ENCODE results near the gene SLC30A2. TPM values are rescaled to one million over a fixed set of nuclear protein-coding genes. Genes with fewer than 3 reads are reported as not detected.

Gene SLC30A2
- total and polyA plus RNA-seq, 2 of the 13 experiments (the other 11 are each of a cell fraction or from before 2014, with no cell fraction given): not detected

DNA sequence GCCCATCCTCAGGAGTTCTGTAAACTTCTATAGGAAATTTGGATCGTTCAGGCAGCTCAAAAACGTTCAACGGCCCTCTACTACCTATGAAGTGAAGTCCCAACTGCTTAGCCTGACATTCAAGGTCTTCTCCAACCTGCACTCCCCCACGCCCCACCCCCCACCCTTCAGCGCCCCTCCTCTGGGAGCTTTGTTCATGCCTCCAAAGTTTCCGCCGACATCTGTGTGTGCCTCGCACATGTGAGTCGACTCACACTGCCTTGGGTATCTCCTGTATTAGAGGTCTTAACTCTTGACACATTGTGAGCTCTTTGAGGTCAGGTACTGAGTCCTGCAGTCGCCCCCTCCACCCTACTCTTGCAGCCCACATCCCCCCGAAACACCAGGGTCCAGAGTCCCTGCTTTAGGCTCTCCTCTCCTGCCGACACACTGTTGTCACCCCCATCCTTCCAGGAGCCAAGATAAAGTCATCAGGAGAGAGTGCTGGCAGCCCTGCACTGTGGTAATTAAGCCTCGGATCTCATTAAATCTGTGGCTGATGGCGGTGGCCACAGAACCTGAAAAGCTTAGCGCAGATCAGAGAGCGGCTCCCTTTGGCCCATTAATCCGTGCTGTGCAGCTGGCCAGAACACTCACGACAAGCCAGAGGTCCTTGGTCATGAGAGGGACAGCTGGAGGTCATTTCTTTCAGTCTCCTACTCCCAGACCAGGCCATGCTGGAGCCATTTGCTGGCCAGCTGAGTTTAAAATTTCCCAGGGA is 46.7 kb downstream of the SLC30A2 start:
- no TSS peak for BruUV-seq (replicated peaks)
- Histone ChIP-seq H3K4me3 (replicated peaks in 1 of 3; ENCODE audit: insufficient read depth in 1 of 3, low read depth in 2 of 3, low read length in 3 of 3) (no peak overlapping the region), H3K9me3 (ENCODE audit: low read length) (no peaks in the 10 kb centered on the region), H3K4me1 (ENCODE audit: insufficient read depth, low read length) (peaks cover 36% of the 10 kb centered on the region), H3K4me2 (ENCODE audit: low read depth, low read length) (no peak overlapping the region), H3K27me3 (ENCODE audit: control insufficient read depth in 1 of 2, insufficient read depth in 2 of 2, low read length in 2 of 2) (no peaks in the 10 kb centered on the region; a peak in 1 of 5 replicates), H2AFZ (ENCODE audit: low read length) (peak overlapping the region; percentile 60), H3K9ac (ENCODE audit: insufficient read depth, low read depth, low read length) (no peak overlapping the region), H3K36me3 (replicated peaks in 1 of 2; ENCODE audit: control insufficient read depth in 1 of 2, insufficient read depth in 2 of 2, low read length in 2 of 2) (no peaks in the 10 kb centered on the region), H3K27ac (ENCODE audit: extremely low read length, insufficient read depth, low read length) (no peak overlapping the region), H4K20me1 (ENCODE audit: insufficient read depth, low read length) (no peaks in the 10 kb centered on the region), H3K79me2 (ENCODE audit: insufficient read depth, low read length) (no peaks in the 10 kb centered on the region)
- intact Hi-C loops (cut with micrococcal nuclease; ENCODE audit: unreplicated experiment): loop anchor here (5.0 kb wide), 1 partner anchor 177 kb away; no protein-coding TSS in a partner anchor
- ATAC-seq (no peak), FAIRE-seq (no peak), DNase-seq (ENCODE audit: low spot score) (no peak)
- TF ChIP-seq MXD4 (CRISPR knock-in tag; IDR thresholded peaks at IDR 0.05) (no peak), RFX5 (IDR thresholded peaks at IDR 0.05; ENCODE audit: low read depth, low read length) (no peak), CCDC6 (CRISPR knock-in tag; IDR thresholded peaks at IDR 0.05) (0 out of 2 replicates have a peak, but pooled peaks have one; percentile 1), TEF (CRISPR knock-in tag; IDR thresholded peaks at IDR 0.05) (no peak), NPAS2 (CRISPR knock-in tag; IDR thresholded peaks at IDR 0.05; ENCODE audit: borderline replicate concordance) (no peak)
- POLR2A ChIA-PET: no interaction called here
- 88% methylated on average over 18 of the region's 18 CpGs for WGBS (ENCODE audit: low lambda C conversion rate)
- CTCF ChIA-PET (ENCODE audit: low intra/inter-chr PET ratio, low total read pairs): interaction anchor here (1.6 to 2.3 kb wide), 2 partner anchors 93 to 104 kb away, joined by 5 to 40 read pairs; partner anchors contain the start of gene STMN1
- in situ Hi-C loops (cut with HindIII; ENCODE audit: extremely low pct_ligation_motif_present, low pct_unique_long_range_greater_than_20kb): loop anchor here (5.0 to 10.0 kb wide), 2 partner anchors 102 to 174 kb away; no protein-coding TSS in a partner anchor
